HG03342 (cell line): ENCODE results near the gene HIGD2B.
"Not testable (repeated sequence)": the region's sequence is repeated elsewhere in the genome, so short reads cannot be mapped to it uniquely, and the experiment has no call there.

Experiments used
- ATAC-seq: cut with Tn5 transposase; IDR thresholded peaks from one replicate; pipeline ENCODE4 v1.9.1; 2021; ENCODE audit warnings: mild to moderate bottlenecking, moderate library complexity; ENCODE audit not compliant: unreplicated experiment

HIGD2B gene

DNA sequence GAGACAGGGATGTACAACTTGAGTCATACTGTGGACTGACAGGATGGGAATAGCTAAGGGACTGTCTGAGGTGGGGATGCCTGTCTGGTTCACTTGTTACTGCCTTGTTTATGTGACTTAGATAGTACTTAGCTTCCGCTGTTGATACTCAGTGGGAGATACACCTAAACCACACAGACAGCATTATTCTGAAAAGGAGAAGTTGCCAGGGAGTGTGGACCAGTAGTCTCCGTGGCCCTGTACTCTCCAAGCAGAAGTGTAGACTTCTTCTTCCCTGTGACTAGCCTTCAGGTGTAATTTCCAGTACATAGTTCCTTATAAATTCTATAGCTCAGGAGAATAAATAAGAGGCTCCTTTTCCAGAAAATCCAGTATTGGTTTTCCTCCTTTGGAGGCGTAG, 5.1 kb downstream of the HIGD2B start:
- ATAC-seq = no peak

GRCh38 chr15:72676838-72677237, 9.1 kb downstream of the HIGD2B start:
- no peak for ATAC-seq

- no peak for ATAC-seq
Observed at GRCh38 chr15:72671525-72671924, 14.5 kb downstream of the HIGD2B start.

DNA sequence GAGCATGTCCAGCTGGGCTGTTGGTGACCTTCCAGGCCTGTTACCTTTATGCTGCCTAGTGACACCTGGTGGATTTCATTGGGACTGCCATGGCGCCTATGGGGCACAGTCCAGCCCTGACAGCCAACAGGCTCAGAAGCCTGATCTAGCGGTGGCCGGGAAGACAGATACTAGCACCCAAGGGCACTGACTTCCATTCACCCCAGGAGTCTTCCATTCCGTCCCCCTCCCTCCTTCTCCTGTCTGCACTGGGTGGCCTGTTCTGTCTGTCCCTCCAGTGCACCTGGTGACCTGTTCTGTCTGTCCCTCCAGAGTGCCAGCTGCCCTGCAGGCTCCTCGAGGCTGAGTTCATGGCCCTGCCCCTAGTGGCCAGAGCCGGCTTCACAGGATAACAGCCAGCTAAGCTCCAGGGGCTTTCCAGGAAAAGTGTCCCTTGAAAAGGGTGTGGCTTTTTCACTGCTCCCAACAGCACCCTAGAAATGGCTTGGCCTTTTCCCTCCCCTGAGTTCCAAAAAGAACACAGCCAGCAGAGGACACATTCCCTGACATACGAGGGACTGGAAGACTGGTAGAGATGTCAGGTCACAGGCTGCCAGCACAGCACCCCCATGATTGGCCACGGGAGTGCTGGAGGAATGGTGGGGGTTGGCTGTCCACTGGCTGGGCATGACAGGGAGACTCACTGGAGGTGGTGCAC, 15.2 kb downstream of the HIGD2B start:
- peak; percentile 80 for ATAC-seq

- ATAC-seq = not testable (repeated sequence)
Observed at GRCh38 chr15:72669803-72670202, 16.2 kb downstream of the HIGD2B start.

GRCh38 chr15:72665706-72666105, 20.3 kb downstream of the HIGD2B start:
- ATAC-seq = not testable (repeated sequence)

DNA sequence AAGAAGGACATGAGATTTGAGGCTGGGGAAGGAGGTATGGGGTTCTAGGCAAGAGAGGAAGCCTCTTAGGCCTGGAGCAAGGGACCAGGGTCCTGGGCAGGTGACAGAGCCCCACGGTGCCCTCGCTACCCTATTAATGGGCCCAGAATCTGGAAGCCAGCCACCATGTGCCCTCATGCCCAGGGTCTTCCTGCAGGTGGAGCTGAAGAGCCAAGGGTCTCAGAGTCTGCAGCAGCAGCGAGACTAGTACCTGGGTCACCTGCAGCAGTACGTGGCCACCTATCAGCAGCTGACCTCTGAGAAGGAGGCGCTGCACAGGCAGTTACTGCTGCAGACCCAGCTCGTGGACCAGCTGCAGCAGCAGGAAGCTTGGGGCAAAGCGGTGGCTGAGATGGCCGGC, 22.1 kb downstream of the HIGD2B start:
- ATAC-seq = not testable (repeated sequence)

DNA sequence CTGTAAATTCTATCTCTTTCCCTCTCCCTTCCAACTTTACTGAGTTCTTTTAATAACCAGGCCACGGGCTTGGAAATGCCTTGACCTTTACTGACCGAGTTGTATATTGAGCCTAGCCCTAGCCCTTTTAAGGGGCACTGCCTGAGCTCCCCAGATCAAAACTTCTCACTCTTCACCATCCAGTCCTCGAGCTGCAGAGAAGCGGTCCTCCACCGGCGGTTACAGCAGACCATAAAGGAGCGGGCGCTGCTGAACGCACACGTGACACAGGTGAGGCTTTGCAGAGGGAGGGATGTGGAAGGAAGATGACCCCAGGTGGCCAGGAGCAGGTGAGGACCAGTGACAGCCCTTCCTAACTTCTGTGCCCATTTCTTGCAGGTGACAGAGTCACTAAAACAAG, 24.9 kb downstream of the HIGD2B start:
- ATAC-seq = not testable (repeated sequence)

GRCh38 chr15:72656014-72656413, 30.0 kb downstream of the HIGD2B start:
- ATAC-seq = not testable (repeated sequence)

GRCh38 chr15:72654397-72654796, 31.6 kb downstream of the HIGD2B start, which contains the start of gene GOLGA6B:
Gene GOLGA6B (plus strand): TSS chr15:72654697. CDS start chr15:72654738, 41 bp downstream.
- not testable (repeated sequence) for ATAC-seq

- ATAC-seq = not testable (repeated sequence)
Observed at GRCh38 chr15:72648631-72649253, 37.2 kb downstream of the HIGD2B start.

DNA sequence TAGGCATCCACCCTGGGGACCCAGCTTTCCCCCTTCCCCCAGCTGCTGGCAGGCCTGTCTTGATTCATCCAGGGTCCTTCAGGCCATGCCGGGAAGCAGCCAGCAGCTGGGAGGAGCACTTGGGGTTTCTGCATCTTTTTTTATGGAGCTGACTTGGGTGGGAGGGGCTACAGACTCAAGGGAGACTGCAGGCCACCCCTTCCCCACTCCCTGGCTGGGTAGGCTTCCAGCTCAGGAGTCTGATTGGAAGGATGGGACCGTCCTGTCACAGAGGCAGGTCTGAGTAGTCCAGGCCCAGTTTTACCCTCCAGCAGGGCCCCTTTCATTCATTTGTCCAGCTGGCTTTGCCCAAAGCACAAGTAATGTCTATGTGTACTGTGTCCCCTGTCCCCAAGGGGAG, 43.7 kb downstream of the HIGD2B start:
- not testable (repeated sequence) for ATAC-seq

DNA sequence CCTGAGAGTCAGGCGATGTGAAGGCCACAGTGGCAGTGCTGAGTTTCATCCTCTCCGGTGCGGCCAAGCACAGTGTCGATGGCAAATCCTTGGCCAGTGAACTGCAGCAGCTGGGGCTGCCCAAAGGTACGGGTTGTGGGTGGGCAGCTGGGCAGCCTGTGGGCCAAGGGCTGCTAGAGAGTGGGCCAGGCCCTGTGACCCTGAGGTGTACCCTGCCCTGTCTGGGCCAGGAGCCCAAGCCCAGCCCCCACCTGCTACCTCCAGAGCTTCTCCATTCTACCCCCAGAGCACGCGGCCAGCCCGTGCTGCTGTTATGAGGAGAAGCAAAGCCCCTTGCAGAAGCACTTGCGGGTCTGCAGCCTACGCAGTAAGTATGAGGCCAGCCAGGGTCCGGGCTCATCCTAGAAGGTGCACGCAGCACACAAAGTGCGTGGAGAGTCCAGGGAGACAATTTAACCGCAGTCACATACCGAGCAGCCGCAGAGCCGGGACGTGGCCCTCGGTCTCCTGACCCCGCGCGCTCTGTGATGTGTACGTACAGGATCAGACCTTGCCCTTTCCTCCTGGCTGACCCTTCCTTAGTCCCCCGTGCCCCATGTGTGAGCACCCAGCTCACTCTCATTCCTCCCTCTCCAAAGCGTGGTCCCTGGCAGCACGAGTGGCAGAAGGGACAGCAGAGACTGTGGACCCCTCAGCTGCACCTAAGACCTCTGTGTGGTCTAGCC, 46.1 kb downstream of the HIGD2B start:
- ATAC-seq = not testable (repeated sequence)

DNA sequence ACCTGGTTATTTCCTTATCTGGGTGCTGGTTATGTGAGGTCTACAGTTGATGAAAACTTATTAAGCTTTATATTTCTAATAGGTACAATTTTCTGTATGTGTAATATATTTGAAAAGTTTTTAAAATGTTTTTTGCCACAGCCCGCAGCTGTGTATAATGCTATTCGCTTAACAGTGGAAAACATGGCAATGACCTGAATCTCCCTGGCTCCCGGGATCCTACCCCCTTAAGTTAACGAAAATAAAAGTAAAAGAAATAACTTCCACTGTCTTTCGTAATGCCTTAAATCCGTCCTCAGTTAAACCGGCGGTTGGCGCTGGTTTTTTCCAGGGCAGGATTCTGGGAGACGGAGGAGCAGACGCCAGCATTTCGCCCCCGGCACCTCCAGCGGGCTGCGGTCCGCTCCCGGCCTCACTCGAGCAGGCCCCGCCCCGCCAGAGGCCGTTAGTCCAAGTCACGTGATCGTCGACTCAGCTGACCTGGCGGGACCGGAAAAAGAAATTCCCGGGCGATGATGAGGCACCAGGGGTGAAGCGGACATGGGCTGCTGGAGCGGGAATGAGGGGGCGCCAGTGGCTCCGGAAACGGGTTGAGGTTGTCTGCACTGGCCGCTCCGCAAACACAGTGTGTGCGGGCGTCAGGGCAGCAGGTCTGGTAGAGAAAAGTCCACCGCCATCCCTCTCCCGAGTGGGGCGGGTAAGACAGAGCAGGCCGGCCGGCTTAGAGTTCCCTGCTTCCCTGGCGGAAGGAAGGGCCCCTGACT, 49.3 kb downstream of the HIGD2B start:
- not testable (repeated sequence) for ATAC-seq

GRCh38 chr15:72629068-72629570, 56.9 kb downstream of the HIGD2B start:
- not testable (repeated sequence) for ATAC-seq

GRCh38 chr15:72628249-72629067, 57.5 kb downstream of the HIGD2B start:
- ATAC-seq = not testable (repeated sequence)

GRCh38 chr15:72626153-72626552, 59.8 kb downstream of the HIGD2B start:
- not testable (repeated sequence) for ATAC-seq
